ENCODE data around the gene ASIC1.

The ASIC1 gene

DNA sequence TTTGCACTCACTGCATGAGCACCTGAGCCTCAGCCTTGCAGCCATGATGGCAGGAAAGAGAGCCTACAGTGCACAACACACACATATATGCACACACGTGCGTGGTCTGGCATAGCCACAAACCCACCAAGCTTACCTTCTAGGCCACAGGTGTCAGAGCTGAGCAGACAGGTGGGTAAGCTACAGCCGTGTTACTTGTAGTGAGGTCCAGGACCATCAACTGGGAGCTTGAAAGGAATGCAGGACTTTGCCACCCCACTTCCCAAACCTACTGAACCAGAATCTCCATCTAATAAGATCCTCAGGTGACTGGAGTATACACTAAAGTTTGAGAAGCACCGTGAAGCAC is 2.7 kb downstream of the ASIC1 start:
- TF ChIP-seq, protein P1, sequence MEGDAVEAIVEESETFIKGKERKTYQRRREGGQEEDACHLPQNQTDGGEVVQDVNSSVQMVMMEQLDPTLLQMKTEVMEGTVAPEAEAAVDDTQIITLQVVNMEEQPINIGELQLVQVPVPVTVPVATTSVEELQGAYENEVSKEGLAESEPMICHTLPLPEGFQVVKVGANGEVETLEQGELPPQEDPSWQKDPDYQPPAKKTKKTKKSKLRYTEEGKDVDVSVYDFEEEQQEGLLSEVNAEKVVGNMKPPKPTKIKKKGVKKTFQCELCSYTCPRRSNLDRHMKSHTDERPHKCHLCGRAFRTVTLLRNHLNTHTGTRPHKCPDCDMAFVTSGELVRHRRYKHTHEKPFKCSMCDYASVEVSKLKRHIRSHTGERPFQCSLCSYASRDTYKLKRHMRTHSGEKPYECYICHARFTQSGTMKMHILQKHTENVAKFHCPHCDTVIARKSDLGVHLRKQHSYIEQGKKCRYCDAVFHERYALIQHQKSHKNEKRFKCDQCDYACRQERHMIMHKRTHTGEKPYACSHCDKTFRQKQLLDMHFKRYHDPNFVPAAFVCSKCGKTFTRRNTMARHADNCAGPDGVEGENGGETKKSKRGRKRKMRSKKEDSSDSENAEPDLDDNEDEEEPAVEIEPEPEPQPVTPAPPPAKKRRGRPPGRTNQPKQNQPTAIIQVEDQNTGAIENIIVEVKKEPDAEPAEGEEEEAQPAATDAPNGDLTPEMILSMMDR (conservative IDR thresholded peaks at IDR 0.05; ENCODE audit: low read length), result no peak
- DNase-seq (ENCODE audit: low read depth), result no peak
- H3K4me3 ChIP-seq (ENCODE audit: low read length), result no peak overlapping the region

DNA sequence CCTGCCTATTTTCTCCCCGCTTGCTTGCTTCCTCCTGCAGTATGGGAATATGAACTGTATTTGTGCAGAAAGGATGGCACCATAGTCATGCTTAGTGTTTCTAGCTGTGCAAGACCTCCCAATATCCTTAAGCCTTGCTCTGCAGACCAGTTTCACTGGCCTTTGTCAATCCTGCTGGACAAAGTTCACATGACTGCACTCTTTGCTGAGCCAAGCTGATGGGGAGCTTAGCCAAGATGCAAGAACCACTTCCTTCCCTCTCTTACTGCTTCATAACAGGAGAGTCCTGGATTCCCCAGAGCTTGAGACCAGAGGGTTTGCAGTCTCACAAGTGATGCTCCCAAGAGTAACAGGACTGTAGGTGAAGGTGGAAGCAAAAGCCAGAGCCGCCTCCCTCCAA is 3.8 kb downstream of the ASIC1 start:
- TF ChIP-seq, protein P1 (conservative IDR thresholded peaks at IDR 0.05; ENCODE audit: low read length), result no peak
- no peak overlapping the region for H3K4me3 ChIP-seq (ENCODE audit: low read length)
- DNase-seq (ENCODE audit: low read depth), result no peak

DNA sequence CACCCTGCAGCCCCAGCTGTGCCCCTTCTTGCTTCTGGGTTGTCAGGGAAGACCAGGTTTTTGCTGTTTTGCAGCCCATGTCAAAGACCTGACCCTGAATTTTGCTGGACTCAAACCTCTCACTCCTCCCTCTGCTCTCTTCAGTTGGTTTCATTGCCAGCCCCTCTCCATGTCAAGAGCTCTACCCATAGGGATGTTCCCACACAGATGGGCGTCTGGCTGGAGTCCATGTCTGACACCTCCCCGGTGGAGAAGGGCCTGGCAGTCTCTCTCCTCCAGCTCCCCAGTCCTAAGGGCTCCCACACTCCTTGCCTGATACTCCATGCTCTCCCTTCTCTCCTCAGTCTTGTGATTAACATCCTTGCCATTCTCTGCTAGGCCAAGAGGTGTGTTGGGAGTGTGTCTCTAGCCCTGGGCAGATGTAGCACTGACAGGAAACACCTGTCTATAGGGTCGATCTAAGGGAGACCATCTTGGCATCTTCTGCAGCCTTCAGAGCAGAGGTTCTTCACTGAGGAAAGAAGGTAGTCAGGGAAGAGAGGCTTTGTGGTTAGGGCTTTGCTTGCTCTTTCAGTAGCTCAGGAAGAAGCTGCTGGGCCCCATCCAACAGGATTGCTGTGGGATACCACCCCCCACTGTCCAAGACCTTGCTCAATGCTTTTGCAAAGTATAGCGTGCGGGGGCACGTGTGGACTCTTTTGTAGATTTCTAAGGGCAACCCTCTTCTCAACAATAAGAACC is 4.7 kb downstream of the ASIC1 start:
- TF ChIP-seq, protein P1 (conservative IDR thresholded peaks at IDR 0.05; ENCODE audit: low read length), result no peak
- peak; percentile 50 for DNase-seq (ENCODE audit: low read depth)

GRCh38 chr12:50062728-50063460 is 5.5 kb downstream of the ASIC1 start:
- DNase-seq (ENCODE audit: low read depth), result no peak
- no peak overlapping the region for H3K4me3 ChIP-seq (ENCODE audit: low read length)
- TF ChIP-seq, protein P1 (conservative IDR thresholded peaks at IDR 0.05; ENCODE audit: low read length), result no peak

More for the DNA sequence above, 4.7 kb downstream of the ASIC1 start:
- no peak overlapping the region for H3K4me3 ChIP-seq (ENCODE audit: low read length)

GRCh38 chr12:50065726-50066310 is 8.4 kb downstream of the ASIC1 start:
- peak; percentile 32 for DNase-seq (ENCODE audit: low read depth)
- no peak overlapping the region for H3K4me3 ChIP-seq (ENCODE audit: low read length)
- TF ChIP-seq, protein P1 (conservative IDR thresholded peaks at IDR 0.05; ENCODE audit: low read length), result no peak

DNA sequence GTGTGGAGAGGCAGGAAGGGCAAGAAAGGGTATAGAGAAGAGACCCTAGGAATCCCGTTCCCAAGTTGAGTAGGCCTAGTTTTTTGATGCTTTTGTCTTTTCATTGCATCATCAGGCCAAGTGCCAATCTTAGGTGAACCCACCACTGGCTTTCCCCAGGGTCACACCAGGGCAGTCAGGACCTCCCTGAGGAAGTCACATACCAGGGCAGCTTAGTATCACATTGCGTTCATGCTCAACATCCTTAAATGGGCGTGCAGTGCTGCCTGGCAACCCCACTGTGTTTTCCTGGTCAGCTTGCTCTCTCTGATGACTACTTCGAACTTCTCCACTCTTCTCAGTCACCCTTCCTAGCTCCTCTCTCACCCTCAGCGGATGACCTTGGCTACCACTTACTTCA is 9.0 kb downstream of the ASIC1 start:
- TF ChIP-seq, protein P1 (conservative IDR thresholded peaks at IDR 0.05; ENCODE audit: low read length), result no peak
- DNase-seq (ENCODE audit: low read depth), result peak; percentile 92
- no peak overlapping the region for H3K4me3 ChIP-seq (ENCODE audit: low read length)
